ENCODE measurements around the gene TUBA1C. TPM values are rescaled to one million over a fixed set of nuclear protein-coding genes. Genes with fewer than 3 reads are reported as not detected.
A peak's percentile ranks its signal among the peaks of the same experiment; 100 is the strongest.

Gene TUBA1C
- total and polyA plus RNA-seq, 9 of the 15 experiments (the other 6 are each of a cell fraction or from before 2014, with no cell fraction given), result 755 to 3,012 (median 914) TPM

GRCh38 chr12:49272790-49273725 lies 8.2 kb downstream of the TUBA1C start (continued):
- TF ChIP-seq ARID4B (CRISPR knock-in tag; IDR thresholded peaks at IDR 0.05) (no peak), GATAD2A (IDR thresholded peaks at IDR 0.05) (no peak), CUX1 (CRISPR knock-in tag; IDR thresholded peaks at IDR 0.05) (no peak), NR2F6 (CRISPR knock-in tag; IDR thresholded peaks at IDR 0.05) (no peak), HOMEZ (CRISPR knock-in tag; IDR thresholded peaks at IDR 0.05) (no peak), CBX8 (IDR thresholded peaks at IDR 0.05; ENCODE audit: borderline replicate concordance, extremely low read depth, low read depth, low read length, poor library complexity, severe bottlenecking) (no peak), ZNF592 (IDR thresholded peaks at IDR 0.05) (no peak), POLR2H (tag; IDR thresholded peaks at IDR 0.05; ENCODE audit: low read depth) (0 out of 2 replicates have a peak, but pooled peaks have one; percentile 6)

Data from K562 (cell line).